HepG2 (cell line): ENCODE data around the gene CHID1. TPM values are rescaled to one million over a fixed set of nuclear protein-coding genes. Genes with fewer than 3 reads are reported as not detected.
A peak's percentile ranks its signal among the peaks of the same experiment; 100 is the strongest.

Experiments
- BCLAF1 ChIP-seq: fragments of 450-650 bp; IDR thresholded peaks from 2 replicates; pipeline ENCODE4 v1.6.1; 2017; ENCODE audit warnings: mild to moderate bottlenecking
- CHD2 ChIP-seq: IDR thresholded peaks from 2 replicates; pipeline ENCODE4 v1.6.1; 2011; ENCODE audit warnings: low read depth, low read length, improper control_type of control experiment
- DR1 ChIP-seq: sonication (generic); formaldehyde crosslinking; IDR thresholded peaks from 2 replicates; pipeline ENCODE4 v1.8.0; 2021; ENCODE audit warnings: mild to moderate bottlenecking, missing genetic modification reagents, inconsistent platforms
- HCFC1 ChIP-seq: fragments of 150-350 bp; IDR thresholded peaks from 2 replicates; pipeline ENCODE4 v1.6.1; 2014; ENCODE audit warnings: low read depth, low read length
- KDM5B ChIP-seq: sonication (generic); formaldehyde crosslinking; IDR thresholded peaks from 2 replicates; pipeline ENCODE4 v1.4.0; 2020; ENCODE audit warnings: missing genetic modification reagents, mild to moderate bottlenecking, borderline replicate concordance
- KLF12 ChIP-seq: sonication (generic); formaldehyde crosslinking; IDR thresholded peaks from 2 replicates; pipeline ENCODE4 v1.4.0; 2020; ENCODE audit warnings: missing genetic modification reagents, borderline replicate concordance
- MED8 ChIP-seq: sonication (generic); formaldehyde crosslinking; IDR thresholded peaks from 2 replicates; pipeline ENCODE4 v1.8.1; 2023; ENCODE audit warnings: mild to moderate bottlenecking, missing genetic modification reagents; ENCODE audit not compliant: insufficient replicate concordance
- NCOA2 ChIP-seq: sonication (generic); formaldehyde crosslinking; IDR thresholded peaks from 2 replicates; pipeline ENCODE4 v1.8.0; 2022; ENCODE audit warnings: inconsistent platforms
- SAP130 ChIP-seq: IDR thresholded peaks from 2 replicates; pipeline ENCODE4 v1.6.1; 2016; ENCODE audit warnings: low read depth
- TFDP1 ChIP-seq: IDR thresholded peaks from 2 replicates; pipeline ENCODE4 v1.6.1; 2016; ENCODE audit warnings: missing compliant biosample characterization, missing genetic modification reagents, borderline replicate concordance
- ZBTB7A ChIP-seq: sonication (generic); formaldehyde crosslinking; IDR thresholded peaks from 2 replicates; pipeline ENCODE4 v1.8.0; 2022; ENCODE audit warnings: mild to moderate bottlenecking, missing genetic modification reagents
- ZNF292 ChIP-seq: sonication (generic); formaldehyde crosslinking; IDR thresholded peaks from 2 replicates; pipeline ENCODE4 v1.8.1; 2022; ENCODE audit warnings: mild to moderate bottlenecking, low read depth, missing genetic modification reagents, borderline replicate concordance
- ZNF354B ChIP-seq: sonication (generic); formaldehyde crosslinking; IDR thresholded peaks from 2 replicates; pipeline ENCODE4 v1.8.0; 2022; ENCODE audit warnings: mild to moderate bottlenecking, missing genetic modification reagents
- ZNF546 ChIP-seq: sonication (generic); formaldehyde crosslinking; conservative IDR thresholded peaks from 2 replicates; pipeline ENCODE4 v1.8.1; 2023; ENCODE audit warnings: mild to moderate bottlenecking, missing genetic modification reagents
- ZNF550 ChIP-seq: sonication (generic); formaldehyde crosslinking; IDR thresholded peaks from 2 replicates; pipeline ENCODE4 v1.4.0; 2020; ENCODE audit warnings: mild to moderate bottlenecking, missing genetic modification reagents, borderline replicate concordance
- ZNF841 ChIP-seq: sonication (generic); formaldehyde crosslinking; IDR thresholded peaks from 2 replicates; pipeline ENCODE4 v1.8.1; 2023; ENCODE audit warnings: missing genetic modification reagents, borderline replicate concordance
- polyA plus RNA-seq, 8 experiments: library from polyadenylated mRNA; depleted of rRNA in 3 of 8; stranded (reverse) in 7 of 8; unstranded in 1 of 8; fragments of >200 nt; fragmentation: Illumina TruSeq in 4 of 8; extraction: Trizol in 4 of 8; gene quantifications; 2 replicates each; pipeline versions ENCODE4 v1.2.1 to v1.2.3, GENCODE V29; 2011 to 2016; ENCODE audit warnings: low read depth in 4 of 8, missing spikeins in 1 of 8, mixed read lengths in 1 of 8; ENCODE audit not compliant: insufficient read depth in 1 of 8
- total RNA-seq, 5 experiments: library from RNA; depleted of rRNA; stranded (reverse); fragments of >200 nt; fragmentation: Illumina TruSeq; extraction: Trizol; gene quantifications; 2 replicates each; pipeline ENCODE4 v1.2.3, GENCODE V29; 2016; ENCODE audit warnings: low read depth in 1 of 5
- TF ChIP-seq, protein P1 (sequence below): sonication (generic); formaldehyde crosslinking; IDR thresholded peaks from 2 replicates; pipeline ENCODE4 v1.4.0; 2020; ENCODE audit warnings: mild to moderate bottlenecking, missing genetic modification reagents, borderline replicate concordance
- TF ChIP-seq, protein P2 (sequence below): IDR thresholded peaks from 2 replicates; pipeline ENCODE4 v1.6.1; 2016; ENCODE audit warnings: mild to moderate bottlenecking, missing biosample characterization, missing genetic modification reagents
- TF ChIP-seq, protein P3 (sequence below): sonication (generic); formaldehyde crosslinking; IDR thresholded peaks from 2 replicates; pipeline ENCODE4 v1.4.0; 2020; ENCODE audit warnings: mild to moderate bottlenecking, missing genetic modification reagents, borderline replicate concordance

Gene CHID1
- total and polyA plus RNA-seq, 2 of the 13 experiments (the other 11 are each of a cell fraction or from before 2014, with no cell fraction given): 65.1 to 93.6 TPM

GRCh38 chr11:910589-911030 is at the start of gene CHID1 (continued):
- 0 out of 2 replicates have a peak, but pooled peaks have one; percentile 21 for TF ChIP-seq HCFC1
- no peak for TF ChIP-seq ZNF550 (CRISPR knock-in tag)
- TF ChIP-seq ZNF354B: no peak
- TF ChIP-seq SAP130 (CRISPR knock-in tag): peak; percentile 92
- no peak for TF ChIP-seq NCOA2 (CRISPR knock-in tag)
- TF ChIP-seq BCLAF1: no peak
- TF ChIP-seq, protein P1, sequence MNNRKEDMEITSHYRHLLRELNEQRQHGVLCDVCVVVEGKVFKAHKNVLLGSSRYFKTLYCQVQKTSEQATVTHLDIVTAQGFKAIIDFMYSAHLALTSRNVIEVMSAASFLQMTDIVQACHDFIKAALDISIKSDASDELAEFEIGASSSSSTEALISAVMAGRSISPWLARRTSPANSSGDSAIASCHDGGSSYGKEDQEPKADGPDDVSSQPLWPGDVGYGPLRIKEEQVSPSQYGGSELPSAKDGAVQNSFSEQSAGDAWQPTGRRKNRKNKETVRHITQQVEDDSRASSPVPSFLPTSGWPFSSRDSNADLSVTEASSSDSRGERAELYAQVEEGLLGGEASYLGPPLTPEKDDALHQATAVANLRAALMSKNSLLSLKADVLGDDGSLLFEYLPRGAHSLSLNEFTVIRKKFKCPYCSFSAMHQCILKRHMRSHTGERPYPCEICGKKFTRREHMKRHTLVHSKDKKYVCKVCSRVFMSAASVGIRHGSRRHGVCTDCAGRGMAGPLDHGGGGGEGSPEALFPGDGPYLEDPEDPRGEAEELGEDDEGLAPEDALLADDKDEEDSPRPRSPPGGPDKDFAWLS (CRISPR knock-in tag): no peak
- TF ChIP-seq TFDP1: peak; percentile 62; the same call in 1 of the 2 replicates
- TF ChIP-seq ZBTB7A (CRISPR knock-in tag): 0 out of 2 replicates have a peak, but pooled peaks have one; percentile 25
- TF ChIP-seq MED8 (CRISPR knock-in tag): no peak
- no peak for TF ChIP-seq ZNF292
- no peak for TF ChIP-seq ZNF546 (CRISPR knock-in tag)
- TF ChIP-seq, protein P2, sequence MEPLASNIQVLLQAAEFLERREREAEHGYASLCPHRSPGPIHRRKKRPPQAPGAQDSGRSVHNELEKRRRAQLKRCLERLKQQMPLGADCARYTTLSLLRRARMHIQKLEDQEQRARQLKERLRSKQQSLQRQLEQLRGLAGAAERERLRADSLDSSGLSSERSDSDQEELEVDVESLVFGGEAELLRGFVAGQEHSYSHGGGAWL: 0 out of 2 replicates have a peak, but pooled peaks have one; percentile 46
- TF ChIP-seq KDM5B (CRISPR knock-in tag): peak; percentile 37; the same call in 1 of the 2 replicates
- no peak for TF ChIP-seq ZNF841 (CRISPR knock-in tag)
- TF ChIP-seq, protein P3, sequence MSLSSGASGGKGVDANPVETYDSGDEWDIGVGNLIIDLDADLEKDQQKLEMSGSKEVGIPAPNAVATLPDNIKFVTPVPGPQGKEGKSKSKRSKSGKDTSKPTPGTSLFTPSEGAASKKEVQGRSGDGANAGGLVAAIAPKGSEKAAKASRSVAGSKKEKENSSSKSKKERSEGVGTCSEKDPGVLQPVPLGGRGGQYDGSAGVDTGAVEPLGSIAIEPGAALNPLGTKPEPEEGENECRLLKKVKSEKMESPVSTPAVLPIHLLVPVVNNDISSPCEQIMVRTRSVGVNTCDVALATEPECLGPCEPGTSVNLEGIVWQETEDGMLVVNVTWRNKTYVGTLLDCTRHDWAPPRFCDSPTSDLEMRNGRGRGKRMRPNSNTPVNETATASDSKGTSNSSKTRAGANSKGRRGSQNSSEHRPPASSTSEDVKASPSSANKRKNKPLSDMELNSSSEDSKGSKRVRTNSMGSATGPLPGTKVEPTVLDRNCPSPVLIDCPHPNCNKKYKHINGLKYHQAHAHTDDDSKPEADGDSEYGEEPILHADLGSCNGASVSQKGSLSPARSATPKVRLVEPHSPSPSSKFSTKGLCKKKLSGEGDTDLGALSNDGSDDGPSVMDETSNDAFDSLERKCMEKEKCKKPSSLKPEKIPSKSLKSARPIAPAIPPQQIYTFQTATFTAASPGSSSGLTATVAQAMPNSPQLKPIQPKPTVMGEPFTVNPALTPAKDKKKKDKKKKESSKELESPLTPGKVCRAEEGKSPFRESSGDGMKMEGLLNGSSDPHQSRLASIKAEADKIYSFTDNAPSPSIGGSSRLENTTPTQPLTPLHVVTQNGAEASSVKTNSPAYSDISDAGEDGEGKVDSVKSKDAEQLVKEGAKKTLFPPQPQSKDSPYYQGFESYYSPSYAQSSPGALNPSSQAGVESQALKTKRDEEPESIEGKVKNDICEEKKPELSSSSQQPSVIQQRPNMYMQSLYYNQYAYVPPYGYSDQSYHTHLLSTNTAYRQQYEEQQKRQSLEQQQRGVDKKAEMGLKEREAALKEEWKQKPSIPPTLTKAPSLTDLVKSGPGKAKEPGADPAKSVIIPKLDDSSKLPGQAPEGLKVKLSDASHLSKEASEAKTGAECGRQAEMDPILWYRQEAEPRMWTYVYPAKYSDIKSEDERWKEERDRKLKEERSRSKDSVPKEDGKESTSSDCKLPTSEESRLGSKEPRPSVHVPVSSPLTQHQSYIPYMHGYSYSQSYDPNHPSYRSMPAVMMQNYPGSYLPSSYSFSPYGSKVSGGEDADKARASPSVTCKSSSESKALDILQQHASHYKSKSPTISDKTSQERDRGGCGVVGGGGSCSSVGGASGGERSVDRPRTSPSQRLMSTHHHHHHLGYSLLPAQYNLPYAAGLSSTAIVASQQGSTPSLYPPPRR: no peak
- no peak for TF ChIP-seq CHD2
- TF ChIP-seq KLF12 (CRISPR knock-in tag): no peak
- no peak; the same call in 1 of the 2 replicates for TF ChIP-seq DR1 (CRISPR knock-in tag)
